Urinary bladder (tissue), 4 donors: Measurements from ENCODE around the gene SNAP91. TPM values are rescaled to one million over a fixed set of nuclear protein-coding genes. Genes with fewer than 3 reads are reported as not detected.
"Not testable (repeated sequence)": the region's sequence is repeated elsewhere in the genome, so short reads cannot be mapped to it uniquely, and the experiment has no call there.

ENCODE experiments used
- DNase-seq: peaks from one replicate; pipeline ENCODE4 v3.0.0-alpha.2; 2015; ENCODE audit errors: extremely low spot score
- H3K27ac ChIP-seq: one replicate; pipeline ENCODE4 v1.5.1; 2013; ENCODE audit warnings: low read depth, mild to moderate bottlenecking, moderate library complexity
- H3K36me3 ChIP-seq: one replicate; pipeline ENCODE4 v1.6.1; 2013; ENCODE audit warnings: mild to moderate bottlenecking, moderate library complexity; ENCODE audit not compliant: insufficient read depth
- H3K4me1 ChIP-seq: one replicate; pipeline ENCODE4 v1.6.1; 2013; ENCODE audit warnings: mild to moderate bottlenecking, moderate library complexity; ENCODE audit not compliant: insufficient read depth
- H3K4me3 ChIP-seq: one replicate; pipeline ENCODE4 v1.5.1; 2013; ENCODE audit warnings: low read depth, low read length
- WGBS: extraction: QIAGEN DNeasy Blood & Tissue Kit; methylation state at CpG from one replicate; pipeline ENCODE4 v1.1.7; 2013; 5-methylcytosine and 5-hydroxymethylcytosine counted together
- polyA plus RNA-seq: library from polyadenylated mRNA; stranded (reverse); fragments of 200-250 nt; gene quantifications from one replicate; pipeline ENCODE4 v1.2.3, GENCODE V29; 2013
- total RNA-seq: library from RNA; depleted of rRNA; stranded (reverse); fragments of >200 nt; gene quantifications from one replicate; pipeline ENCODE4 v1.2.3, GENCODE V29; 2014
- donor health status: healthy with polysubstance abuse.
- donor health status: healthy.

The SNAP91 gene
- total and polyA plus RNA-seq, 2 donors, result 2.4 to 5.2 TPM

GRCh38 chr6:83702749-83703148 lies 6.2 kb downstream of the SNAP91 start:
- H3K27ac ChIP-seq, result no peak overlapping the region
- 54% methylated on average over 2 of the region's 2 CpGs for WGBS

DNA sequence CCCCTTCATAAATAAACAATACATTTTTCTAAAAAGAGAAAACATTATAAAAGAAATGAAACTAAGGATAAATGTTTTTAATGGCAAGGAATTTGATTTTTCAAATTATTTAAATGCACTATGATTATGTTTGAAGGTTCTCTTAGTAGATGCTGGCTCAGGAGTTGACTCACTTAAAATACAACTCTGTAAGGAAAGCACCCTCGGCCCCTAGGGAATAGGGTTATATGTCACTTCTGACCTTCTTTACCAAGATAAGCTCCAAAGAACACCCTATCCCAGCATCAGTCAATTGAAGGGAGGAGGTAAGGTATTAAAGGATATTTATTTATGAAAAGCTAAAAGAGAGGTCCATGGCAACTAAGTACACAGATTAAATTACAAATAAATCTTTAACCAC lies 6.8 kb downstream of the SNAP91 start:
- DNase-seq, result no peak
- Histone ChIP-seq H3K4me1 (no peaks in the 10 kb centered on the region), H3K36me3 (no peaks in the 10 kb centered on the region), H3K27ac (no peak overlapping the region), H3K4me3 (no peak overlapping the region)
- WGBS, result 68% methylated on average over 1 of the region's 1 CpG

More at GRCh38 chr6:83702749-83703148, 6.2 kb downstream of the SNAP91 start:
- no peaks in the 10 kb centered on the region for H3K4me1 ChIP-seq
- H3K36me3 ChIP-seq, result no peaks in the 10 kb centered on the region
- H3K4me3 ChIP-seq, result no peak overlapping the region
- DNase-seq, result no peak

DNA sequence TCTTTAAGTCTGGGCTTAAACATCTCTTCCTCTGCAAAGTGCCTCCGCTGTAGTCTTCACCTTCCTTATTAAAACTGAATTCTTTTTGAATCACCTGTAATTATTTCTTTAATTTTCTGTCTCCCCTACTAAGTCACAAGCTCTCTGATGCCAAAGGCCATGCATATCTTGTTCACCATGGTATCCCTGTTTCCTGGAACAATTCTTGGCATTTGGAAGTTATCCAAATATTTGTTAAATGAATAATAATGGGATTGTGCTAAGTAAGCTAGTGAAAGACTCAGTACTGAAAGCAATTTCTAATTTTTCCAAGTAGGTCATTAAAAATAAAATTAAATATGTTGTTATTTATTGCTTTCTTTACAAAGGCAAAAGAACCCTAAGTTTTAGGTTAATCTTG lies 12.2 kb downstream of the SNAP91 start:
- no peak for DNase-seq
- 92% methylated on average over 1 of the region's 1 CpG for WGBS
- Histone ChIP-seq H3K36me3 (no peaks in the 10 kb centered on the region), H3K27ac (no peak overlapping the region), H3K4me1 (no peaks in the 10 kb centered on the region), H3K4me3 (no peak overlapping the region)

DNA sequence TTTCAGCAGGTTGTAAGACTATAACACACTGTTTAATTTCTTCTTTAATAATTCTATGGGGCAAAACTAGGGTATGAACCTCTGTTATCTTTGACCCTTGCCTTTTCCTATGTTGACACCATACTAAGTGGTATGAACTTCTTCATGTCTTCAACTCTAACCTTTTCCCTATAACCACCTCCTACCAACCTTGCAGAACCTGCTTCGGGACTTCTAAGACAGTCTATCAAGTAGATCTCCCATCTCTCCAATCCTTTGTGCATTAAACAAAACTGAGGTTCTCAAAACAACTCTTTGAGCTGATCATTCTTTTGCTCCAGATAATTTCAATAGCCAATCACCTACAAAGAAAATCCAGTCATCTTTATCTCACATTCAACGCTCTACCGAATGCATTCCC lies 23.4 kb downstream of the SNAP91 start:
- H3K27ac ChIP-seq, result no peak overlapping the region
- 89% methylated on average over 3 of the region's 3 CpGs for WGBS
- DNase-seq, result no peak
- no peaks in the 10 kb centered on the region for H3K4me1 ChIP-seq
- no peaks in the 10 kb centered on the region for H3K36me3 ChIP-seq
- no peak overlapping the region for H3K4me3 ChIP-seq

DNA sequence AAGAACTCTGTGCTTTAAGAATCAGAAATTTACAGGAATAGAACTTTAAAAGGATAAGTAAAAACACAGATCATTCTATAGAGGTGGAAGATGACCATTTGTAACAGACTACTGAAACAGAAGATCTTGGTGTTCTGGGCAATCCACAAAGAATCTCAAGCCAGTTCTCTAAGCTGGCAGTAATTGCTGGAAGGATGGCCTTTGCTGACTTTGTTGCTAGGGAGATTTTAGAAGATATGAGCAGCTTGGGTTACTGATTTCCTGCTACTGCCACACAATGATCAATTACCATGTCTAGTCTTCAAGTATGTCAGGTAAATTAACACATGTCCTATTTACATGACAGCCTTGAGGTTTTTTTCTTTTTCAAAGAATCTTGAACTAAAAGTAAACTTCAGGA lies 31.1 kb downstream of the SNAP91 start:
- no peak overlapping the region for H3K27ac ChIP-seq
- H3K4me1 ChIP-seq, result no peaks in the 10 kb centered on the region
- H3K4me3 ChIP-seq, result no peak overlapping the region
- no peaks in the 10 kb centered on the region for H3K36me3 ChIP-seq
- DNase-seq, result no peak

DNA sequence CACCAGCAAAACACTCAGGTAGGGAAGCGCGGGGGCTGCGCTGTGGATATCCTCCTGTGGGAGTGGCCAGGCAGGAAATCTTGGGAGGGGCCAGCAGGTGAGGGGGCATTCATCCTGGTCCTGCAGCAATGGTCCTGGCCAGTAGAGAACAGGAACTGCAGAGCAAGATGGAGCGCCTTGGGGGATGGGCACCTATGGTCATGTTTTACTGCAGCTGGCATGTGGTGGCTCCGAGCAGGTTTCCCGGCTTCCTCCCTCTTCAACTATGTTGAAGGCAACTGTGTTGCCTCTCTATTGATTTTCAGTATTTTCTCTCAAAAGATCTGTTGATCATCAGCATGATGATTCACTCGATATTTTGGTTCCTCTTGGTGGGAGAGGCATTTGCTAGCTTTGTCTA lies 70.9 kb downstream of the SNAP91 start:
- WGBS, result 94% methylated on average over 7 of the region's 7 CpGs
- no peak overlapping the region for H3K4me3 ChIP-seq
- no peaks in the 10 kb centered on the region for H3K4me1 ChIP-seq
- DNase-seq, result no peak
- no peak overlapping the region for H3K27ac ChIP-seq
- H3K36me3 ChIP-seq, result no peaks in the 10 kb centered on the region

GRCh38 chr6:83636800-83637199 lies 72.1 kb downstream of the SNAP91 start:
- no peak for DNase-seq
- Histone ChIP-seq H3K27ac (no peak overlapping the region), H3K36me3 (no peaks in the 10 kb centered on the region), H3K4me1 (no peaks in the 10 kb centered on the region), H3K4me3 (no peak overlapping the region)
- WGBS, result 89% methylated on average over 7 of the region's 7 CpGs

GRCh38 chr6:83633609-83634008 lies 75.3 kb downstream of the SNAP91 start:
- H3K4me1 ChIP-seq, result no peaks in the 10 kb centered on the region
- no peak for DNase-seq
- no peak overlapping the region for H3K27ac ChIP-seq
- H3K4me3 ChIP-seq, result no peak overlapping the region
- WGBS, result 67% methylated on average over 5 of the region's 5 CpGs
- no peaks in the 10 kb centered on the region for H3K36me3 ChIP-seq

DNA sequence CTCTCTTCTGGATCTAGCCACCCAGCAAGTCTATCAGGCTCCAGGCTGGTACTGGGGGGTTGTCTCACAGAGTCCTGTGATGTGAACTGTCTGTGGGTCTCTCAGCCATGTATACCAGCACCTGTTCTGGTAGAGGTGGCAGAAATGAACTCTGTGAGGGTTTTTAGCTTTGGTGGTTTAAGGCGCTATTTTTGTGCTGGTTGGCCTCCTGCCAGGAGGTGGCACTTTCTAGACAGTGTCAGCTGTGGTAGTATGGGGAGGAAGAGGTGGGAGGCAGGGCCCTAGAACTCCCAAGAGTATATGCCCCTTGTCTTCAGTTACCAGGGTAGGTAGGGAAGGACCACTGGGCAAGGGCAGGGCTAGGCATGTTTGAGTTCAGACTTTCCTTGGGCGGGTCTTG lies 75.8 kb downstream of the SNAP91 start:
- no peaks in the 10 kb centered on the region for H3K4me1 ChIP-seq
- no peak overlapping the region for H3K27ac ChIP-seq
- H3K4me3 ChIP-seq, result no peak overlapping the region
- WGBS, result 89% methylated on average over 2 of the region's 2 CpGs
- no peaks in the 10 kb centered on the region for H3K36me3 ChIP-seq
- DNase-seq, result no peak

GRCh38 chr6:83629908-83630307 lies 79.0 kb downstream of the SNAP91 start:
- H3K27ac ChIP-seq, H3K36me3 ChIP-seq, H3K4me3 ChIP-seq, H3K4me1 ChIP-seq, DNase-seq: not testable (repeated sequence)
- 91% methylated on average over 4 of the region's 4 CpGs for WGBS

GRCh38 chr6:83615025-83615999 lies 93.6 kb downstream of the SNAP91 start:
- no peaks in the 10 kb centered on the region for H3K4me1 ChIP-seq
- DNase-seq, result peak; percentile 17
- H3K27ac ChIP-seq, result no peak overlapping the region
- no peak overlapping the region for H3K4me3 ChIP-seq
- 75% methylated on average over 6 of the region's 6 CpGs for WGBS
- no peaks in the 10 kb centered on the region for H3K36me3 ChIP-seq

DNA sequence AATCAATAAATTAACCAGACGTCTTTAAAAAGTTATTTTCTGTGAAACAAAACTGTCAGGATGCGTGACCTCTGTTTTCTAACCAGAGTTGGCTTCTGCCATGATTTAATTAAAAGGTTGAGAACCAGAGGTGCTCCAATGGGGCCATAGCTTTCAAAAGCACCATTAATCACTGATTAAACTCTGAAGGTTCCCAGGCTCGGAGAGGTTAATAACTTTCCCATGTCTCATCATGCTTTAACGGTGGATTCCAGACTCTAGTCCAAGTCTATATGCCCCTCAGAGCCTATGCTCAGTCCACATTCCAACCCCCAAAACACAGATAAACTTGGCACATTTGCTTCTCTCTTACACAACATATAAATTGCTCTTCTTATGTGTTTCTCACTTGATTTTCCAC lies 95.5 kb downstream of the SNAP91 start:
- Histone ChIP-seq H3K4me1 (no peaks in the 10 kb centered on the region), H3K4me3 (no peak overlapping the region)
- 46% methylated on average over 4 of the region's 4 CpGs for WGBS

GRCh38 chr6:83609248-83609647 lies 99.7 kb downstream of the SNAP91 start:
- 88% methylated on average over 2 of the region's 2 CpGs for WGBS

More for the DNA sequence above, 95.5 kb downstream of the SNAP91 start:
- Histone ChIP-seq H3K36me3 (no peaks in the 10 kb centered on the region), H3K27ac (no peak overlapping the region)
- DNase-seq, result no peak

GRCh38 chr6:83605517-83605916 lies 103.4 kb downstream of the SNAP91 start:
- H3K4me1 ChIP-seq, result no peaks in the 10 kb centered on the region
- no peak overlapping the region for H3K4me3 ChIP-seq
- H3K36me3 ChIP-seq, result no peaks in the 10 kb centered on the region
- 89% methylated on average over 1 of the region's 1 CpG for WGBS
- no peak overlapping the region for H3K27ac ChIP-seq
- no peak for DNase-seq

More at GRCh38 chr6:83609248-83609647, 99.7 kb downstream of the SNAP91 start:
- Histone ChIP-seq H3K4me3 (no peak overlapping the region), H3K36me3 (no peaks in the 10 kb centered on the region), H3K27ac (no peak overlapping the region), H3K4me1 (no peaks in the 10 kb centered on the region)
- DNase-seq, result peak; percentile 2
